Hepatocyte (in vitro differentiated cells): Measurements from ENCODE around the gene ACAN.

ENCODE experiments used
- CTCF ChIP-seq: fragments of 200-600 bp; sonication (generic); IDR thresholded peaks from 2 replicates; pipeline ENCODE4 v1.5.1; 2016; ENCODE audit warnings: antibody characterized with exemption, mild to moderate bottlenecking; ENCODE audit not compliant: poor library complexity
- EZH2 ChIP-seq: fragments of 200-600 bp; sonication (generic); IDR thresholded peaks from 2 replicates; pipeline ENCODE4 v1.6.1; 2016; ENCODE audit warnings: antibody characterized with exemption, mild to moderate bottlenecking, borderline replicate concordance

- TF ChIP-seq CTCF (no peak), EZH2 (no peak)
Observed at GRCh38 chr15:88802250-88802990, 816 bp upstream of the ACAN start.
